Fibroblast of lung (primary cell): ENCODE results near the gene HECTD4.

Experiments
- EZH2 ChIP-seq: IDR thresholded peaks from 2 replicates; pipeline ENCODE4 v1.5.1; 2012; ENCODE audit warnings: low read length, control low read depth, mild to moderate bottlenecking; ENCODE audit errors: missing control alignments
- TF ChIP-seq, protein P1 (sequence below), 2 donors: IDR thresholded peaks in 1 of 2; conservative IDR thresholded peaks in 1 of 2; 1 replicate in 1 of 2; 2 replicates in 1 of 2; pipeline ENCODE4 v1.5.1; 2011 to 2012; ENCODE audit warnings: low read length in 2 of 2, control low read depth in 1 of 2, inconsistent platforms in 1 of 2, low read depth in 1 of 2, mild to moderate bottlenecking in 1 of 2

- TF ChIP-seq, protein P1, sequence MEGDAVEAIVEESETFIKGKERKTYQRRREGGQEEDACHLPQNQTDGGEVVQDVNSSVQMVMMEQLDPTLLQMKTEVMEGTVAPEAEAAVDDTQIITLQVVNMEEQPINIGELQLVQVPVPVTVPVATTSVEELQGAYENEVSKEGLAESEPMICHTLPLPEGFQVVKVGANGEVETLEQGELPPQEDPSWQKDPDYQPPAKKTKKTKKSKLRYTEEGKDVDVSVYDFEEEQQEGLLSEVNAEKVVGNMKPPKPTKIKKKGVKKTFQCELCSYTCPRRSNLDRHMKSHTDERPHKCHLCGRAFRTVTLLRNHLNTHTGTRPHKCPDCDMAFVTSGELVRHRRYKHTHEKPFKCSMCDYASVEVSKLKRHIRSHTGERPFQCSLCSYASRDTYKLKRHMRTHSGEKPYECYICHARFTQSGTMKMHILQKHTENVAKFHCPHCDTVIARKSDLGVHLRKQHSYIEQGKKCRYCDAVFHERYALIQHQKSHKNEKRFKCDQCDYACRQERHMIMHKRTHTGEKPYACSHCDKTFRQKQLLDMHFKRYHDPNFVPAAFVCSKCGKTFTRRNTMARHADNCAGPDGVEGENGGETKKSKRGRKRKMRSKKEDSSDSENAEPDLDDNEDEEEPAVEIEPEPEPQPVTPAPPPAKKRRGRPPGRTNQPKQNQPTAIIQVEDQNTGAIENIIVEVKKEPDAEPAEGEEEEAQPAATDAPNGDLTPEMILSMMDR (conservative IDR thresholded peaks at IDR 0.05 in 1 of 2, IDR thresholded peaks at IDR 0.05 in 1 of 2; ENCODE audit: low read depth in 1 of 2, low read length in 2 of 2), result no peak
- no peak for TF ChIP-seq EZH2
Observed at GRCh38 chr12:112406519-112407488, 24.6 kb upstream of the HECTD4 start.
